Measurements from ENCODE around the gene FMO3. TPM values are rescaled to one million over a fixed set of nuclear protein-coding genes. Genes with fewer than 3 reads are reported as not detected.

Gene FMO3
- 1 to 10 TPM in 7 of 9 donors, under 1 TPM in 2; 0.75 to 2.7 (median 1.6) TPM for total RNA-seq
- polyA plus RNA-seq, result 1 to 10 TPM in 1 of 2 donors, under 1 TPM in 1; 0.58 to 1.4 TPM
- long read RNA-seq, donor 1, partial matches to known transcripts, result 0 of 1 reads
- long read RNA-seq, donor 1, other reads (novel, unspliced or antisense), result 1 of 1 reads
- long read RNA-seq, donor 2, partial matches to known transcripts, result 5 of 5 reads
- long read RNA-seq, donor 2, other reads (novel, unspliced or antisense), result 0 of 5 reads
- long read RNA-seq, donor 3, result 0 reads

DNA sequence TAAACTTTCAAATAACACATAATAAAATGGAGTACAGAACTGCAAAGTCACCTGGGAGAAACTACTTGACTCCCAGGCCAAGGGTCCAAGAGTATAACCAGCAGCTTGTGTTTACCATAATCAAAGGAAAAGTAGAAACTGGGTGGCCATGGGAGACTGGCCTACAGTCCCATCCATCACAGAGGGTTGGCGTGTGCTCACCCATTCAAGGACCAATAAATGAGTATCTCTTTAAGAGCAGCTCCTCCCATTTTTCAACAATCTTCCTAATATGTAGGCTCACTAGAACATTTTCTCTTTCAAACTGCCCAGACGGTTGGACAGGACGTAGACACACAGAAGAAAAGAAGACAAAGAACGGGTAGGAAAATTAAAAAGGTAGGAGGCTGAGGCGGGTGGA is at the start of gene FMO3:
FMO3 (plus strand) TSS at position 302 of the 400 bp plus-strand sequence. CDS start 1,754 bp downstream, outside the sequence.
- TF ChIP-seq CTCF (IDR thresholded peaks at IDR 0.05) (no peak), POLR2A (IDR thresholded peaks at IDR 0.05) (no peak)
- no peak within 1 kb of the TSS for H3K27ac ChIP-seq
- H3K9me3 ChIP-seq, result no peaks in the 10 kb centered on the region
- no peaks in the 10 kb centered on the region for H3K27me3 ChIP-seq
- intact Hi-C loops (cut with DNase I), result no loop called here
- H3K4me1 ChIP-seq, result peaks cover 0 to 3% (median 0%) of the 10 kb centered on the region in 12 donors
- H3K36me3 ChIP-seq, result no peaks in the 10 kb centered on the region
- WGBS, 4 donors, result 82 to 92% (median 88%) methylated on average over 5 of the region's 5 CpGs
- H3K4me3 ChIP-seq, result peak within 1 kb of the TSS in 1 of 12 donors; percentile 25
- DNase-seq, result no peak
- ATAC-seq, result no peak

GRCh38 chr1:171048014-171048413 is 42.7 kb upstream of the FMO3 start:
- DNase-seq, result no peak
- intact Hi-C loops (cut with DNase I), result no loop called here
- WGBS, 4 donors, result 64 to 88% (median 78%) methylated on average over 2 of the region's 2 CpGs

GRCh38 chr1:171052977-171053376 is 37.7 kb upstream of the FMO3 start:
- TF ChIP-seq CTCF (IDR thresholded peaks at IDR 0.05) (no peak), POLR2A (IDR thresholded peaks at IDR 0.05) (no peak)
- H3K27me3 ChIP-seq, result no peaks in the 10 kb centered on the region
- H3K27ac ChIP-seq, result no peak overlapping the region
- no peaks in the 10 kb centered on the region for H3K36me3 ChIP-seq
- ATAC-seq (no peak), DNase-seq (no peak)
- peaks cover 0 to 16% (median 0%) of the 10 kb centered on the region in 12 donors for H3K9me3 ChIP-seq
- intact Hi-C loops (cut with DNase I), result no loop called here
- H3K4me1 ChIP-seq, result no peaks in the 10 kb centered on the region
- no peak overlapping the region for H3K4me3 ChIP-seq
- 75 to 81% (median 79%) methylated on average over 2 of the region's 2 CpGs for WGBS, 4 donors

More at GRCh38 chr1:171048014-171048413, 42.7 kb upstream of the FMO3 start:
- Histone ChIP-seq H3K4me1 (no peaks in the 10 kb centered on the region), H3K36me3 (no peaks in the 10 kb centered on the region), H3K27ac (no peak overlapping the region), H3K27me3 (no peaks in the 10 kb centered on the region), H3K4me3 (no peak overlapping the region), H3K9me3 (peaks cover 0 to 45% (median 18%) of the 10 kb centered on the region in 12 donors)
- ATAC-seq, result no peak
- TF ChIP-seq CTCF (IDR thresholded peaks at IDR 0.05), result no peak
- TF ChIP-seq POLR2A (IDR thresholded peaks at IDR 0.05), result no peak

DNA sequence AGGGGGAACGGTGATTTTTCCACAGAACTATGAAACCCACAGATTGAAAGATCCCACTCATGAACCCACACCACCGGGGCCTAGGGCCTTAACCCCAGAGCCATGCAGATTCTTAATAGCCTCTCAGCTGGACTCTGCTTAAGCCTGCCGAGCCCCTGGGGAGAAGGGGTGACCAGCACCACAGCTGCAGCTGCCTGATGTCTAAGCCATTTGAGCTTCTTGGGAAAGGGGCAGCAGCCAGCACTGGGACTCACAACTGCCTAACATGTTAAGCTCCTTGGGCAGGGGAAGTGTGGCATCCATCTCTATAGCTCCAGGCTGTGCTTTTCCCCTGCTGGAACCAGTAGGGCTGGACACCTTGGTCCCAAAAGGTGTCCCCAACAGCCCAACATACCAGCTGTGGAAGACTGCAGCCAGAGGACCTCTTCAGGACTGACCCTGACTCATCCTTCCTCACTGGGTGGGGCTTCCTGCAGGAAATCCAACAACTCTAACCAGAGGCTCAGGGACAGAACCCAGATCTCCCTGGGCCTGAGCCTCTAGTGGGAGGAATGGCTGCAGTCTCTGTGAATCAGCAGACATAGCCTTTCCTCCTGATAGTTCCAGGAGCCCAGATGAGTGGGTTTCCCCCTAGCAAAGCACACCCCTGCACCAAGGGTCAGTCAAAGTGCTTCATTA is 34.6 kb upstream of the FMO3 start:
- DNase-seq (peak in 1 of 5 donors; percentile 30), ATAC-seq (no peak)
- no peaks in the 10 kb centered on the region for H3K27me3 ChIP-seq
- H3K27ac ChIP-seq, result no peak overlapping the region
- 89 to 94% (median 91%) methylated on average over 2 to 3 of the region's 3 CpGs for WGBS, 4 donors
- peaks cover 0 to 17% (median 0%) of the 10 kb centered on the region in 12 donors for H3K9me3 ChIP-seq
- H3K4me3 ChIP-seq, result no peak overlapping the region
- no peak for TF ChIP-seq POLR2A (IDR thresholded peaks at IDR 0.05)
- TF ChIP-seq CTCF (IDR thresholded peaks at IDR 0.05), result no peak
- intact Hi-C loops (cut with DNase I), result no loop called here
- H3K4me1 ChIP-seq, result no peaks in the 10 kb centered on the region
- H3K36me3 ChIP-seq, result no peaks in the 10 kb centered on the region
